ENCODE data around the gene TTC7B.

GRCh38 chr14:90743826-90744225 is 72.4 kb downstream of the TTC7B start:
- TF ChIP-seq ZFP1 (CRISPR knock-in tag; IDR thresholded peaks at IDR 0.05): no peak
- no peak for TF ChIP-seq RNF2 (IDR thresholded peaks at IDR 0.05)
- TF ChIP-seq TBP (optimal IDR thresholded peaks at IDR 0.05; ENCODE audit: low read depth, low read length): no peak
- no peak for TF ChIP-seq ELK1 (CRISPR knock-in tag; IDR thresholded peaks at IDR 0.05)

Data from K562 (cell line).